A673 (cell line): ENCODE measurements around the gene ACE.

Source experiments
- CTCF ChIP-seq: fragments of 300-800, 200-600 bp; sonication (generic); conservative IDR thresholded peaks from 2 replicates; pipeline ENCODE4 v1.5.1; 2017; ENCODE audit warnings: low read depth, mild to moderate bottlenecking, antibody characterized with exemption, low read length, moderate library complexity, mixed read lengths
- EZH2 ChIP-seq: fragments of 200-600 bp; sonication (generic); IDR thresholded peaks from 2 replicates; pipeline ENCODE4 v1.6.1; 2017; ENCODE audit warnings: borderline replicate concordance, low read depth, mild to moderate bottlenecking, mixed read lengths, antibody characterized with exemption, low read length; ENCODE audit not compliant: poor library complexity, severe bottlenecking

GRCh38 chr17:63445065-63445464, 31.8 kb upstream of the ACE start:
- TF ChIP-seq CTCF (no peak), EZH2 (no peak)
